GM21423 (cell line): ENCODE results near the gene KCNK3.
"Not testable (repeated sequence)": the region's sequence is repeated elsewhere in the genome, so short reads cannot be mapped to it uniquely, and the experiment has no call there.

Experiments used
- ATAC-seq: cut with Tn5 transposase; IDR thresholded peaks from one replicate; pipeline ENCODE4 v1.9.1; 2021; ENCODE audit warnings: mild to moderate bottlenecking, moderate library complexity; ENCODE audit not compliant: unreplicated experiment

The KCNK3 gene

DNA sequence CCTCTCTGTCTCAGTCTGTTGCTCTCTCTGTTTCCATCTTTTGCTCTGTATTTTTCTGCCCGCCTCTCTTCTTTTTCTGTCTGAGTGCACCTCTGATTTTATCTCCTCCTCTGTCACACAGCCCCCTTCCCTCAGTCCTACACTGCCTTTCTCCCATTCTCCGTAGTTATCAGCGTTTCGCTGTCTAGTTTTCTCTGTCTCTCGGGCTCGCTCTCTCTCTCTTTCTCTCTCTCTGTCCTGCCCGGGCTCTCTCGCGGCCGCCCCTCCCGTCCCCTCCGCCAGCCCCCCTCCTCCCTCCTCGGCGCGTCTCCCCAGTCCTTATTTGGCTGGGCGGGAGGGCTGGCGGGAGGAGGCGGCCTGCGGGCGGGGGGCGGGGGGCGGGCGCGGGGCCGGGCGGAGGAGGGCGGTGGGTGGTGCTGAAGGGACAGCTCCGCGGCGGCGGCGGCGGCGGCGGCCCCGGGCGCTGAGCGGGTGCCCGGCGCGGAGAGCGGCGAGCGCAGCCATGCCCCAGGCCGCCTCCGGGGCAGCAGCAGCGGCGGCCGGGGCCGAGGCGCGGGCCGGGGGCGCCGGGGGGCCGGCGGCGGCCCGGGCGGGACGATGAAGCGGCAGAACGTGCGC is at the start of gene KCNK3:
KCNK3 (plus strand) TSS at position 444 of the 618 bp plus-strand sequence; CDS start at position 598, 154 bp downstream.
- ATAC-seq = no peak

DNA sequence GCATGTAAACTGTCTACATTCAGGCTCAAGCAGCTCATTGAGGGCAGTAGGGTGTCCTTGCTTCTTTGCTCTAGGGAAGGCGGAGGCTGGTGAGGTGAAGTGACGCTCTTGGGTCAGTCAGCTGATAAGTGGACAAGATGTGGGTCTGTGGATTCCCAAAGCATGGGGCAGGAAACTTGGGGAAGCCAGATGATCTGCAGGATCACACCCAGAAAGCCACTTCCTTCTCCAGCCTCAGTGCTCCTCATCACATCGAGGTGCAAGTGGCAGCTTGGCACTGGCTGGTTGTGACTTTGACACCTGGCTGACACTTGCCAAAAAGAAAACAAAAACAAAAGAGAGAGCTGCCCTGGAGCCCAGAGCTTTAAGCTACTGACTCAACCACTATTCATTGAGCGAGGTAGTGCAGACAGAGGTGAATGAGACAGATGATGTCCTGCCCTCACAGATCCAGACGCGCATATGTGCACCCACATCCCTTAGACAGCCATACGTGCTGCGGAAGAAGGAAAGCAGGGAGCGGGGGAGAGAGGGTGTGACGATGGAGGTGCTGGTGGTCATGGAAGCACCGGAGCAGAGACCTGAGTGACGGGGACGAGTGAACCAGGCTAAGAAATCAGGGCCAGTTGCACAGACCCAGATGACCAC is 48.2 kb upstream of the KCNK3 start:
- ATAC-seq = no peak

DNA sequence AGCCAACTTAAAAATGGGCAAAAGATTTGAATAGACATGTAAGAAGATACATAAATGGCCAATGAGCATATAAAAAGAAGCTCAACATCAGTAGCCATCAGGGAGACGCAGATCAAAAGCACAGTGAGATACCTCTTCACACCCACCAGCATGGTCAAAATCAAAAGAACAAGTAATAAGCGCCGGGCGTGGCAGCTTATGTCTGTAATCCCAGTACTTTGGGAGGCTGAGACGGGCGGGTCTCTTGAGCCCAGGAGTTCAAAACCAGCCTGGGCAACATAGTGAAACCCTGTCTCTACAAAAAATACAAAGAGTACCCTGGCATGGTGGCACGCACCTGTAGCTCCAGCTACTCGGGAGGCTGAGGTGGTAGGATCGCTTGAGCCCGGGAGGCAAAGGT is 46.8 kb upstream of the KCNK3 start:
- ATAC-seq = no peak

DNA sequence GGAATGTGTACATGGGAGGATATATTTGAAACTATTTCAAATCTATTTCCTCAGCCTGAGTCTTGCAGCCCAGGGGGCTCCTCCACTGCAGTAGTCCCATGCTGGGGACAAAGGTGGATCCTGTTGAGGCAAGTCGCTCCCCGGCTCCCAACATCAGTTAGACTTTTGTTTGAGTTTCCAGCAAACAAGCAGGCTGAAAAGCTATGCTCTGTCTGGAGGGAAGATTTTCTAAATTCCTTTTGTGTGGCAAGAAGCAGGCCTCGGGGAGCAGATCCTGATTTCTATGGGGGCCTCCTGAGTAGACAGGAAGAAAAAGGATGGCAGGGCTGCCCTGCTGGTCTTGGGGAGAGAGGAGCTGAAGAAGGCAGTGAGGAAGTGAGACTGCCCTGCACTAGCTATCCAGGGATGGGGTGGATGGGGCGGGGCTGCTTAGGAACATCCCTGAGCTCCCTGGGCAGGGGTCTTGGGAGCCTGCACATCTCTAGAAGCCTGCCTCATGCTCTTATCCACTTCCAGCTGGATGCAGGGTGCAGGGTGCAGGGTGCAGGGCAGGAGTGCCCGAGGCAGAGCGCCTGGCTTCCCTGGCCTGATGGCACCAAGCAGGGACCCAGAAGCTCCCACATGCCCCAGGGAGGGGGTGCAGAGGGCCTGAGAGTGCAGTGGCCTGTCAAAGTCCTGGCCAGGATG is 45.4 kb upstream of the KCNK3 start:
- ATAC-seq = no peak

DNA sequence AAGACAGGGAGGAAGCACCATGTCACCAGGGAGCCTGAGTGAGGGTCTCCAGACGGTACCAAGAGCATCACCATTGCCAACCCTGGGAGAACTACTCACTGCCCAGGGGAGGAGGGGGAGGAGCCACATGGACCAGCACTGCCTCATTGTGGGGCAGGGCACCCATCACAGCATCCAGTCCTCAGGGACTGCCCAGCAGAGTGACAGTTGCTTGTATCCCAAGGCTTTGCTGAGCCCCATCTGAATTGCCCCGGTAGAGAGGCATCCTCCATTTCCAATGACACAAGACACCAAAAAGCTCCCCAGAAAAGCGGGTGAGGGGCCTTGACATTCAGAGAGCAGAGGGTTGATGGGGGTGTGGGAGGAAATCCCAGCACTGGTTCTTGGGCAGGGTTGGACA is 44.5 kb upstream of the KCNK3 start:
- ATAC-seq = no peak

DNA sequence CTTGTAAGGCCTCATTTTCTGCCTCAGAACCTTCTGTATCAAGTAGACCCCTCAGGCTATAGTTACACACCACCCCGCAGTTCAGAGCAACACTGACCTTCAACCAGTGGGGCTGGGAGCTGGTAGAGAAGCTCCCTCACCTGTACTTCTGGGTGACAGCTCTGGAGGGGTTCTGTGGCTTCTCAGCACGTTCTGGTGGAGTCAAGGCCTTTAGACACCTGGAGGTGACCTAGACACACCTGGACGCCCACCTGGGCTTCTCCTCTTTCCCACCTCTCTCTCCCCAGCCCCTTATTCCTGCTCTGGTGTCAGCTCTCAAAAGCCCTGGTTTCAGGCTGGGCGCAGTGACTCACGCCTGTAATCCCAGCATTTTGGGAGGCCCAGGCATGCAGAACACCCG is 44.0 kb upstream of the KCNK3 start:
- ATAC-seq = no peak

DNA sequence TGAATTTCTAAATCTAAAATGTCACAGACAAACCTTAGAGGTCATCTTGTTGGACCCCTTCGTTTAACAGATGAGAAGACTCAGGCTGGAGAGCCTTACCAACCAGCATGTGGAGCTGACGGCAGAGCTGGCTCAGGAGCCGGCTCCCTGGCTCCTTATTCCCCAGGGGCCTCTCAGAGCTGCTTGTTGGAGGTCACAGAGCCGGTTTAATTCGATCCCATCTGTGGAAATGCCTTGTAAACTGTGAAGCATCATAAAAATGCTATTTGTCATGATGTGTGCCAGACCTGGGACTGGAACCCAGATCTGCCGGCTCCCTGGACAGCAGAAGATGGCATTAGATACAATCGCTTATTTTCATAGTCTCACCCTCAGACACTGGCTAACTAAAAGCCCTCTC is 43.2 kb upstream of the KCNK3 start:
- no peak for ATAC-seq

GRCh38 chr2:26649992-26650712 is 42.4 kb upstream of the KCNK3 start:
- ATAC-seq = no peak

- no peak for ATAC-seq
Observed at GRCh38 chr2:26650713-26651469, 41.6 kb upstream of the KCNK3 start.

- no peak for ATAC-seq
Observed at GRCh38 chr2:26651470-26651771, 41.1 kb upstream of the KCNK3 start.

GRCh38 chr2:26651799-26652198 is 40.7 kb upstream of the KCNK3 start:
- no peak for ATAC-seq

DNA sequence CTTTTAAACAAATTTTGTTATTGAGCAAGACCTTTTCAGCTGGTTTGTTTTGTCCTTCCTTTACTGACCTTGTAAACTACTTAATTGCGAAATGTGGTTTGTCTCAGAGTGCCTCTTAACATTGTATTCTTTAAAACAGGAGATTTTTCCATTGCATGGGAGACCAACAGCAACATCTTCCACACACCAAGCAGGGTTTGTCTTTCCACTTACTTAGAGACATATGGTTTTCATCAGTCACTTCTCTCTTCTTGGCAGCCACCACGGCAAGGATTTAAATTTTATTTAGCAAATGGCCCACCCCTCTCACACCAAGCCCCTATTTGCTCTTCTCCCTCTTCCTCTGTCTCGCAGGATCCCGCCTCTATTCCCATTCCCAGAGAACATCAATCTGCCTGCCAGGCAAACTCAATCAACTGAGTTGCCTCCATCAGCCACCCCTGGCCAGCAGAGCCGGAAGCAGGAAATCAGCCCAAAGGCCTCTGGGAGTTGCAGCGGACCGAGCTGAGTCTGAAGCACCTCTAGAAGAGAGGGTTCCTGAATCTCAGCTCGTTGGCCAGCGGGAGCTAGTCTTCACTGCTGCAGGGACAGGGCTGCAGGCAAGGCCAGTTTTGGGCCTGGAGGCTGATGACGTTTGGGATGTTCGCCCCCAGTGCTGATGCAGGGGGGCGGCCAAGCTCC is 40.0 kb upstream of the KCNK3 start:
- ATAC-seq = no peak

DNA sequence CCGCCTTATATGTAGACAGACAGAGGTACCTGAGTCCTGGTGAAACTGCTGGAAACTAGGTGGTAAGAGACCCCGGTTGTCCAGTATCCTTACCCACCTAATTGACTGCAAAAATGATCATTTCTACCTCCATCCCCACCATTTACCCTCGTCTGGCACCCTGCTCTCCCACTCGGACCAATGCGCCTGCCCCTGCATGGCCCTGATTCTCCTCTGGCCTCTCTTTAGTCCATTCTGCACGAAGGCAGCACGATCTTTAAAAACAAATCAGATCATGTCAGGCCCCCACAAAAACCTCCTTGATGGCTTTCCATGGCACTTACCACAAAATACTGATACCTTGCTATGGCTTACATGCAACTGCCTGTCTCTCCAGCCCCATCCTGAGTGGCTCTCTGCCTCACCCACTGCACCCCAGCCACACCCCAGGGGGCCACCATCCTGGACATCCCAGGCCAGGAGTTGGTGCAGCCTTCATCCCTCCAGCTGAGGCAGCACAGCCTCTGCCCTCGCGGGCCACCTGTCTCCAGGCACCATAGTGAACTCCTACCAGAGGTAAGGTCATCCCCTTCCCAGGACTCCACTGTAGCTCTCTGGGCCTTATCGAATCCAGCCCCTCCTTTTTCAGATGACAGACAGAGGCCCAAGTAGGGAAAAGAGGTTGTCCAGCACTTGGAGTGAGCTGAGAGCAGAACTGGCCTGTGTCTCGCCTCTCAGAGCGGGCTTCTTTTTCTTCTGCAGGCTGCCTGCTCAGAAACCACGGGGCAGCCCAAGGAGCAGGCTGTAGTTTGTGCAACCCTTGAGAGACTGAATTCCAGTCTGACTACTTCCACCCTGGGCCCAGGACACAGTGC is 39.1 kb upstream of the KCNK3 start:
- ATAC-seq = no peak

- no peak for ATAC-seq
Observed at GRCh38 chr2:26654061-26654340, 38.5 kb upstream of the KCNK3 start.

GRCh38 chr2:26655120-26655519 is 37.4 kb upstream of the KCNK3 start:
- ATAC-seq = not testable (repeated sequence)

DNA sequence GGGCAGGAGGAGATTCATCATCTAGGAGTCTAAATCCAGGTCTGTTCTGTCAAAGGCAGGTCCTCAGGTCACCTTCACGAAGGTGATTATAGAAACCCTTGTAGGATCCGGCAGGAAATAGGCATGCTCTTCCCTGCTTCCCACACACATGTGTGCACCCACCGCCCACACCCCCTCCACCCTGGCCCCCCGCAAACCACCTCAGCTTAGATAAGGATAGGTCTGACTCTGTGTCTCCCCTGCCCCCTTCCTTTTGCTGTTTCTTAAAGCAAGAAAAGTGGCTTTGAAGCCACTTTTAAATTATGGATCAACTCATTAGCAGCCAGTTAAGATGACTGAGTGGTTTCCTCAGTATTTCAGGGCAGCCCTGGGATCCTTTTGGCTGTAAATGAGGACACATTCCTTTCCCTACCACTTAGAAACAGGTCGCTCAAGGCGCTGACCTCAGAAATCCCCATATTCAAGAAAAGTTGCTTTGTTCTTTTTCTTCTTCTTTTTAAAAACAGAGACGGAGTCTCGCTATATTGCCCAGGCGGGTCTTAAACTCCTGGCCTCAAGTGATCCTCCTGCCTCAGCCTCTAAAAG is 36.8 kb upstream of the KCNK3 start:
- no peak for ATAC-seq

DNA sequence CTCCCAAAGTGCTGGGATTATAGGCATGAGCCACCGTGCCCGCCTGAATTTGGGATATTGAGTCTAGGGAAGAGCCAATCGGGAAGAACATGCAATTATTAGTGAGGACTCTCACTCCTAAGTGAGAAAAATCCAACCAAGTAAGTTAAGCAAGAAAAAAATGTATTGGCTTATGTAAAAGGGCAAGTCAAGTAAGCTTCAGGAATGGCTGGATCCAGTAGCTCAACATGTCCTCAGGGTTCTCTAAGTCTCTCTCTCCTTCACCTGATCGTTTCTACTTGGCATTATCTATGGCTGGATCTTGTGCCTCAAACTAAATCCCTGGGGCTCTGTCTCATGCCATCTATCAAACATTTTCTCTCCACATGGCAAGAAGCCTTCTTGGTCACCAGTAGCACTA is 35.3 kb upstream of the KCNK3 start:
- ATAC-seq = no peak

- ATAC-seq = no peak
Observed at GRCh38 chr2:26658691-26659346, 33.7 kb upstream of the KCNK3 start.

- ATAC-seq = no peak
Observed at GRCh38 chr2:26660363-26660962, 32.1 kb upstream of the KCNK3 start.
